DMS114 treated with DMSO at 0.1 percent for 48 hours (cell line): Measurements from ENCODE around the gene TP53I11.

ENCODE experiments used
- DNase-seq: peaks from one replicate; lab custom pipeline; 2025; ENCODE audit not compliant: unreplicated experiment; lab: John Stamatoyannopoulos, UW

TP53I11 gene

GRCh38 chr11:44978961-44979331 is 28.3 kb upstream of the TP53I11 start:
- no peak for DNase-seq

GRCh38 chr11:44978274-44978960 is 27.7 kb upstream of the TP53I11 start:
- DNase-seq: no peak

GRCh38 chr11:44977493-44977984 is 26.9 kb upstream of the TP53I11 start:
- DNase-seq: no peak

GRCh38 chr11:44976576-44976975 is 25.9 kb upstream of the TP53I11 start:
- no peak for DNase-seq

GRCh38 chr11:44974402-44975000 is 23.8 kb upstream of the TP53I11 start:
- DNase-seq: no peak

GRCh38 chr11:44973632-44974401 is 23.1 kb upstream of the TP53I11 start:
- DNase-seq: no peak

- DNase-seq: no peak
These were observed 22.2 kb upstream of the TP53I11 start for GRCh38 chr11:44972746-44973435.

- no peak for DNase-seq
These were observed 20.5 kb upstream of the TP53I11 start for GRCh38 chr11:44971185-44971584.

- no peak for DNase-seq
These were observed 19.6 kb upstream of the TP53I11 start for GRCh38 chr11:44970293-44970692.

GRCh38 chr11:44969651-44970252 is 19.1 kb upstream of the TP53I11 start:
- DNase-seq: no peak

- no peak for DNase-seq
These were observed 17.8 kb upstream of the TP53I11 start for GRCh38 chr11:44968510-44968909.

- DNase-seq: no peak
These were observed 17.3 kb upstream of the TP53I11 start for GRCh38 chr11:44967930-44968496.

GRCh38 chr11:44966694-44967093 is 16.0 kb upstream of the TP53I11 start:
- DNase-seq: no peak

- DNase-seq: no peak
These were observed 14.0 kb upstream of the TP53I11 start for GRCh38 chr11:44964526-44965209.

GRCh38 chr11:44963948-44964347 is 13.3 kb upstream of the TP53I11 start:
- DNase-seq: no peak

- no peak for DNase-seq
These were observed 12.5 kb upstream of the TP53I11 start for GRCh38 chr11:44963136-44963535.

GRCh38 chr11:44962464-44962863 is 11.8 kb upstream of the TP53I11 start:
- no peak for DNase-seq

GRCh38 chr11:44960200-44960845 is 9.6 kb upstream of the TP53I11 start:
- DNase-seq: no peak

- no peak for DNase-seq
These were observed 8.4 kb upstream of the TP53I11 start for GRCh38 chr11:44959064-44959463.
